ENCODE results near the gene ACVR1C. TPM values are rescaled to one million over a fixed set of nuclear protein-coding genes. Genes with fewer than 3 reads are reported as not detected.

ACVR1C gene
- total RNA-seq, 1 experiment from 2014 or later: 1.2 TPM

DNA sequence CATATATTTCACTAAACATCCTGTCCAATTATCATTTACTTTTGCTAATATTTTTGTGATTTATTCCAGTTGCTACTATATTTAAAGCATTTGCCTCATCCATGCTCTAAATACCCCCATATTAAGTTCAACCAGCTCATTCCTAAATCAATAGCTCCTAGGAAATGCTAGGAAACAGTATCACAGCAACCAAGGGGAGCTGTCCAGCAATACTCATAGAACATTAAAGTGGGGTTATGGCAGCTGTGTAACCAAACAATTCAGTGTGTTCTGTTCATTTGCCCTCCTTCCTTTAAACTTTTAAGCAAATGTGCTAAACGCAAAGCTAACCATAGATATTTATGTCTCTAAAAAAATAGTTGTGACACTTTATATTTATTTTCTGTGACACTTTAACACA is 41.1 kb downstream of the ACVR1C start:
- H3K4me3 Mint-ChIP-seq: no peak overlapping the region
- H3K4me1 Mint-ChIP-seq: peaks cover 4% of the 10 kb centered on the region
- no peaks in the 10 kb centered on the region for H3K27me3 Mint-ChIP-seq (ENCODE audit: low read depth)
- no peak overlapping the region for H3K27ac Mint-ChIP-seq
- TF ChIP-seq NR3C1 (CRISPR knock-in tag; conservative IDR thresholded peaks at IDR 0.05; ENCODE audit: low read depth) (no peak), JAZF1 (CRISPR knock-in tag; IDR thresholded peaks at IDR 0.05) (no peak), FOXP4 (CRISPR knock-in tag; IDR thresholded peaks at IDR 0.05) (no peak), GABPB1 (CRISPR knock-in tag; IDR thresholded peaks at IDR 0.05) (no peak), USF2 (CRISPR knock-in tag; IDR thresholded peaks at IDR 0.05) (no peak), ZNF219 (CRISPR knock-in tag; IDR thresholded peaks at IDR 0.05; ENCODE audit: borderline replicate concordance) (no peak), ZNF671 (CRISPR knock-in tag; IDR thresholded peaks at IDR 0.05) (no peak), NFE2L1 (CRISPR knock-in tag; IDR thresholded peaks at IDR 0.05) (no peak), RELA (CRISPR knock-in tag; IDR thresholded peaks at IDR 0.05; ENCODE audit: borderline replicate concordance) (no peak), FOXJ3 (CRISPR knock-in tag; IDR thresholded peaks at IDR 0.05; ENCODE audit: borderline replicate concordance) (no peak), ZNF532 (CRISPR knock-in tag; IDR thresholded peaks at IDR 0.05; ENCODE audit: borderline replicate concordance) (no peak), ZNF512 (CRISPR knock-in tag; IDR thresholded peaks at IDR 0.05; ENCODE audit: borderline replicate concordance) (no peak), FOXK1 (CRISPR knock-in tag; IDR thresholded peaks at IDR 0.05) (no peak), TEAD1 (CRISPR knock-in tag; IDR thresholded peaks at IDR 0.05) (no peak)
- TF ChIP-seq, protein P1, sequence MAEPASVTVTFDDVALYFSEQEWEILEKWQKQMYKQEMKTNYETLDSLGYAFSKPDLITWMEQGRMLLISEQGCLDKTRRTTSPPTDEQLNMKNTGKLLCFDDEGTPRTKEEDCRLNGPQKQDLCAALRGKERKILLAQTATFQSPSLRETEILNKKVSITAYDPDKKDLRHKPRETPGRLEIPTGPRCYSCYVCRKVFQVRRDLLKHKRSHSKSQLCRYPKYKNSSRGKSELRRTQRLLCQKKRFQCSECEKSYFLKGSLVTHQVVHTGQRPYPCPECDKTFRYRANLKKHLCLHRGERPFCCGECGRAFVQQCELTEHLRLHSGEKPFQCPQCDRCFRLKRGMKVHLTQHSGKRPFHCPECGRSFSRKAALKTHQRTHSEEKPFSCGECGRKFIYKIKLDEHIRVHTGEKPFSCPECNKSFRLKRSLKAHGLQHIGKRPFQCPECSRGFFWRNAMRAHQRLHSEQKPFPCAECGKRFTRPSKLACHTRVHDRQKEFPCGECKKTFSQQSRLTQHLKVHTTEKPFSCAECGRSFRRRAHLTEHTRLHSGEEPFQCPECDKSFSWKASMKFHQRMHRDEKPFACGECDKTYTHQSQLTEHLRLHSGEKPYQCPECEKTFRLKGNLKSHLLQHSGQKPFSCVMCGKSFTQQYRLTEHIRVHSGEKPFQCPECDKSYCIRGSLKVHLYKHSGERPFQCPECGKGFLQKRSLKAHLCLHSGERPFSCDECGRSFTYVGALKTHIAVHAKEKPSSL (CRISPR knock-in tag; conservative IDR thresholded peaks at IDR 0.05): no peak
- TF ChIP-seq, protein P2, sequence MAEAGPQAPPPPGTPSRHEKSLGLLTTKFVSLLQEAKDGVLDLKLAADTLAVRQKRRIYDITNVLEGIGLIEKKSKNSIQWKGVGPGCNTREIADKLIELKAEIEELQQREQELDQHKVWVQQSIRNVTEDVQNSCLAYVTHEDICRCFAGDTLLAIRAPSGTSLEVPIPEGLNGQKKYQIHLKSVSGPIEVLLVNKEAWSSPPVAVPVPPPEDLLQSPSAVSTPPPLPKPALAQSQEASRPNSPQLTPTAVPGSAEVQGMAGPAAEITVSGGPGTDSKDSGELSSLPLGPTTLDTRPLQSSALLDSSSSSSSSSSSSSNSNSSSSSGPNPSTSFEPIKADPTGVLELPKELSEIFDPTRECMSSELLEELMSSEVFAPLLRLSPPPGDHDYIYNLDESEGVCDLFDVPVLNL (CRISPR knock-in tag; IDR thresholded peaks at IDR 0.05; ENCODE audit: borderline replicate concordance, low read depth): no peak
- TF ChIP-seq, protein P3, sequence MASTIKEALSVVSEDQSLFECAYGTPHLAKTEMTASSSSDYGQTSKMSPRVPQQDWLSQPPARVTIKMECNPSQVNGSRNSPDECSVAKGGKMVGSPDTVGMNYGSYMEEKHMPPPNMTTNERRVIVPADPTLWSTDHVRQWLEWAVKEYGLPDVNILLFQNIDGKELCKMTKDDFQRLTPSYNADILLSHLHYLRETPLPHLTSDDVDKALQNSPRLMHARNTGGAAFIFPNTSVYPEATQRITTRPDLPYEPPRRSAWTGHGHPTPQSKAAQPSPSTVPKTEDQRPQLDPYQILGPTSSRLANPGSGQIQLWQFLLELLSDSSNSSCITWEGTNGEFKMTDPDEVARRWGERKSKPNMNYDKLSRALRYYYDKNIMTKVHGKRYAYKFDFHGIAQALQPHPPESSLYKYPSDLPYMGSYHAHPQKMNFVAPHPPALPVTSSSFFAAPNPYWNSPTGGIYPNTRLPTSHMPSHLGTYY (CRISPR knock-in tag; IDR thresholded peaks at IDR 0.05): no peak
- ATAC-seq (no peak), DNase-seq (ENCODE audit: low spot score) (no peak)
- H3K9me3 Mint-ChIP-seq: no peaks in the 10 kb centered on the region
- POLR2A ChIA-PET: no interaction called here
- CTCF ChIA-PET: no interaction called here
- no peaks in the 10 kb centered on the region for H3K36me3 Mint-ChIP-seq
